SIG-M5 treated with dmso at 0.1 percent for 504 hours (cell line): ENCODE data around the gene MAPK13.

Source experiments
- DNase-seq: peaks from one replicate; lab custom pipeline; 2025; ENCODE audit not compliant: unreplicated experiment; lab: John Stamatoyannopoulos, UW

Gene MAPK13

GRCh38 chr6:36142971-36143838, 12.9 kb downstream of the MAPK13 start:
- DNase-seq: peak; percentile 27

DNA sequence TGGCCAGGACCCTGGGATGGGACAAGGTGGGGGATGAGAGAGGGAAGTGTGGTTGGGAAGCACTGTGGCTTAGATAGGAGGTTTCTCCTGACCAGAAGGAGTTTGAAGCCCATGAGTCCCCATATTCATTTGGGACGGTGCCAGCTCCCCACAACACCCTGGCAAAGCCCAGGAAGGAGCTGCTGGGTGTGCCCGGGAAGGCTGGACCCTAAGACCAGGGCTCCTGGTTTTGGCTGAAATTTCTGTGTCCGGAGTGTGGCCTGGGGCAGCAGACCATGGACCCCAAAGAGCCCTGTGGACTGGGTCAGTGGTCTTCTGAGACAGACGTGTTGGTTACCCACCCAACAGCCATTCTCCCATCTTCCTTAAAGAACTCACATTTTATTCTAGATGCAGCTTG, 15.2 kb downstream of the MAPK13 start:
- DNase-seq: no peak

- DNase-seq: no peak
Observed at GRCh38 chr6:36147294-36147693, 17.0 kb downstream of the MAPK13 start.

- no peak for DNase-seq
Observed at GRCh38 chr6:36149476-36149875, 19.2 kb downstream of the MAPK13 start.

DNA sequence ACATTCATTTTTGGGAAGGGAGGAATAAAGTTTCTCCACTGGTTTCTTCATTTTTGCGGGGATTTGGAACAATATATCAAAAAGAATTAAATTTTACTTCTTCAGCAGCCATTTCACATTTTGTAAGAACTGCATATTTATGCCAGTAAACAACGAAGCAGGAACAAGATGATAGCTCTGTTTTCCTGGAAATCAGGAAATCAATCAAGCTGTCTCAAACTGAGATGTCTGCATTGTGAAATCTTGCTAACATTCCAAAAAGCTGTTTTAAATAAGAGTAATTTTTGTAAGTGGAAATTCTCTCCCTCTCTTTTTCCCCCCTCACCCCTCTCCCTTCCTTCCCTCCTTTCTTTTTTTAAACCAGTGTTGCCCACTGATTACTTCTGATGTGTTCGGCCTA, 20.0 kb downstream of the MAPK13 start:
- DNase-seq: no peak

DNA sequence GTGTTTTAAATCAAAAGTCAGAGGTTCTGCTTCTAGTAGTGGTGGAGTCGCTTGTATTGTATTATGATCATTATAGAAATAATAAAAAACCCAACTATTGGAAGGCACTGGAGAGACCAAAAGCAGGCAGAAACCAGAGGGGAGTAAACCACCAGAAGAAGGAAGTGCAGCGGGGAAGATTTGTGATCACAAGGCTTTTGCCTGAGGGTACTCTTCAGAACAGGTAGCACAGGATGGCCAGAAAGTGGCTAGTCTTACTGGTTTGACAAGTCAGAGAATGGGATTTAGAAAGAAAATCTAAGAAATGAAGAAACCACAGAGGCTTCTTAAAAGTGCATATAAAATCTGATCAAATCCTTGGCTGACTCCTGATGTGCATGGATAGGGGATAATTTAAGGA, 24.0 kb downstream of the MAPK13 start:
- peak; percentile 51 for DNase-seq

- no peak for DNase-seq
Observed at GRCh38 chr6:36155662-36156061, 25.3 kb downstream of the MAPK13 start.

GRCh38 chr6:36160147-36160760, 29.9 kb downstream of the MAPK13 start:
- DNase-seq: no peak

DNA sequence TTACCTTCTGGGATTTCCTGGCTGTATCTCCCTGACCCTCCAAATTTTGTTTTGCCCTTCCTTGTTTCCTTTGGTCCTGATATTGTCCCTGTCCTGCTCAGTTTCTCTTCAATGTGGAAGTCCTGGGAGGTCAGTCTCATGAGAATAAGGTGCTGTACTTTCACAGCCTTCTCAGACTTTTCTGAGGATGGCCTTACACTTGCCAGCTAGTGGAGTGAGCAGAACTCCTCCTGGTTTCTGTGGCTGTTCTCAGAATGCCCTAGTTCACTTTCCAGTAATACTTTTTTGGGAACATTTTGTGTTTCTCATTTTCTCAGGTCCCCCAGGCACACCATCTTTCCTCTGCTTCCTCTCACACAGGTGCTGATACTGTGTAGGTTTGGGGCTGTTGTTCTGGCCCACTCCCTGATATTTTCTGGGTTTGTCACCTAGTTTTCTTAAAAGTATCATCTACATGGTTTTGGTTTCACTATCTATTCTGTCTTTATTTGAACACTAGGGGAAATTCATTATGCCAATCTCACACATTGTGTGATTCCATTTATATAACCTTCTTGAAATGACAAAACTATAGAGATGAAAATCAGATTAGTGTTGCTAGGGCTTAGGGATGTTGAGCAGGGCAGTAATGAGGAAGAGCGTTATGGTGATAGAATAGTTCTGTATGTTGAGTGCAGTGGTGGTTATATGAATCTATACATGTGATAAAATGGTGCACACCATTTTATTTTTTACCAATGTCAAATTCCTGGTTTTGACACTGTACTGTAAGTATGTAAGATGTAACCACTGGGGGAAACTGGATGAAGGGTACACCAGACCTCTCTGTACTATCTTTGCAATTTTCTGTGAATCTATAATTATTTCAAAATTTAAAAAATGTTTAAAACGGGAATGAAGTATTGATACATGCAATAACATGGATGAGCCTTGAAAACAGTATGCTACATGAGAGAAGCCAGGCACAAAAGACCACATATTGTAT, 39.0 kb downstream of the MAPK13 start:
- DNase-seq: no peak

DNA sequence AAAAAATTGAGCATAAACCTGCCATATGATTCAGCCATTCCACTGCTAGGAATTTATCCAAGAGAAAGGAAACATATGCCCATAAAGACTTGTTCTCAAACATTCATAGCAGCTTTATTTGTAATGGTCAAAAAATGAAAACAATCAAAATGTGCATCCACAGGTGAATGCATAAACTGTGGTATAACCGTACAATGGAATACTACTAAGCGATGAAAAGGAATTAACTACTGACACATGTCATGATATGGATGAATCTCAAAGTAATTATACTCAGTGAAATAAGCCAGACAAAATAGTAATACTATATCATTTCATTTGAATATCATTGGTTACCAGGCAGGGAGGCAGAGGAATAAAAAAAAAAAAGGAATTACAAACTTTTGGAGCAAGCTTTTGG, 40.4 kb downstream of the MAPK13 start:
- DNase-seq: no peak

GRCh38 chr6:36171573-36171972, 41.3 kb downstream of the MAPK13 start:
- peak; percentile 36 for DNase-seq

DNA sequence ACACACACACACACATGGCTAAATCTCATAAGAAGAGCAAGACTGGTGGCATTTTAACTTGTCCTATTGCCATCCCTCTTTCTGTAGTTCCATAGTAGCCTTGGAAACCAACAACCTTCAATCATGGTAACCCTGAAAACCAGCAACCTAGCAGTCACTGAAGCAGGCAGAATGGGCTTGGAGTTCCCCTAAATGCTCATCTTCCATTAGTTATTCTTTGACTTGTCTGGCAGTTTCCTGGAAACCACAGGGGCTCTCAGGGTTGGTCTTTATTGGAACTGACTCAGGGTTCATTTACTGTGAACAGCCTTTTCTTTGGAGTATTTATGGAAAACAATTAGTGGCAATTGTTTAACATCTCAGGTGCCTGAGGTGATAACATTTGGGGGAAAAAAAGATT, 46.9 kb downstream of the MAPK13 start:
- no peak for DNase-seq

DNA sequence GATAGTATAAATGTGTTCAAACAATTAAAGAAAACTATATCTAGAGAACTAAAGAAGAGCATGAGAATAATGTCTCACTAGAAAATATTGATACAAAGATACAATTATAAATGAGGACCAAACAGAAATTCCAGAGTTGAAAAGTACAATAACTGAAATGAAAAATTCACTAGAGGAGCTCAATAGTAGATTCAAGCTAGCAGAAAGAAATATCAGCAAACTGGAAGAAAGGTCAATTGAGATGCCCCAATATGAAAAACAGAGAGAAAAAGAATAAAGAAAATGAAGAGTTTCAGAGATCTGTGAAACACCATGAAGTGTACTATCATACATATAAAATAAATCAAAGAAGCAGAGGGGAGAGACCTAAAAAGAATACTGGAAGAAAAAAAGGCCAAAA, 48.2 kb downstream of the MAPK13 start:
- no peak for DNase-seq

- no peak for DNase-seq
Observed at GRCh38 chr6:36180126-36180525, 49.8 kb downstream of the MAPK13 start.

GRCh38 chr6:36184311-36184710, 54.0 kb downstream of the MAPK13 start:
- DNase-seq: no peak

DNA sequence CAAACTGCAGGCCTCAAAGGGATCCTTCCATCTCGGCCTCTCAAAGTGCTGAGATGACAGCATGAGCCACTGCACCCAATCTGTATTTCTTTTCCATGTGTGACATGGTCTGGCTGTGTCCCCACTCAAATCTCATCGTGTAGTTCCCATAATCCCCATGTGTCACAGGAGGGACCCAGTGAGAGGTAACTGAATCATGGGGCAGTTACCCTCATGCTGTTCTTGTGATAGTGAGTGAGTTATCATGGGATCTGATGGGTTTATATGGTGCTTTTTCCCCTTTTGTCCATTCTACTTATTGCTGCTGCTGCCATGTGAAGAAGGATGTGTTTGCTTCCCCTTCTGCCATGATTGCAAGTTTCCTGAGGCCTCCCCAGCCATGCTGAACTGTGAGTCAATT, 55.9 kb downstream of the MAPK13 start:
- DNase-seq: no peak

DNA sequence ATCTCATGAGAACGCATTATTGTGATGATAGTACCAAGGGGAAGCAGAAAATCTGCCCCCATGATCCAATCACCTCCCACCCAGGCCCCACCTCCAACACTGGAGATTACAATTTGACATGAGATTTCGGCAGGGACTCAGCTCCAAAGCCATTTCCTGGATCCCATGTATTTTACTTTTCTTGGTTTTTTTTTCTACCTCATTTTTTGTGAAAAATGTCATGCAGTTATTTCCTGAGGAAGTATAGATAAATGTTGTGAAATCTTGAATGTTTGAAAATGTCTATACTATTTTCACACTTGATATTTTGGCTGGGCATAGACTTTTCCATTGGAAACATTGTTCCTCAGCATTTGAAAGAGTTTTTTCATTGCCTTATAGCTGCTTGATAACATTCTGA, 57.1 kb downstream of the MAPK13 start:
- no peak for DNase-seq
